Central memory CD8-positive, alpha-beta T cell (primary cell): Measurements from ENCODE around the gene TCEAL3.
A peak's percentile ranks its signal among the peaks of the same experiment; 100 is the strongest.

ENCODE experiments used
- ATAC-seq: fragments of 150-1000 bp; cut with Tn5 transposase; replicated peaks from 2 replicates; pipeline ENCODE4 v1.10.0; 2022; ENCODE audit warnings: mild to moderate bottlenecking, moderate FRiP score, moderate number of reproducible peaks; ENCODE audit not compliant: poor library complexity, severe bottlenecking; ENCODE audit errors: extremely low read depth
- DNase-seq, 2 donors: peaks; one replicate each; pipeline ENCODE4 v3.0.0; 2021; ENCODE audit warnings: low spot score in 2 of 2
- H3K27ac Mint-ChIP-seq: one replicate; pipeline ENCODE4 v1.8.0; 2022; ENCODE audit warnings: low read depth, mild to moderate bottlenecking, moderate library complexity, mixed read lengths
- H3K27me3 Mint-ChIP-seq: one replicate; pipeline ENCODE4 v1.8.0; 2022; ENCODE audit warnings: mixed read lengths
- H3K36me3 Mint-ChIP-seq: one replicate; pipeline ENCODE4 v1.8.0; 2022; ENCODE audit warnings: mild to moderate bottlenecking, moderate library complexity, mixed read lengths; ENCODE audit not compliant: insufficient read depth
- H3K4me1 Mint-ChIP-seq: one replicate; pipeline ENCODE4 v1.8.0; 2022; ENCODE audit warnings: mixed read lengths
- H3K4me3 Mint-ChIP-seq: one replicate; pipeline ENCODE4 v1.8.0; 2022; ENCODE audit warnings: mild to moderate bottlenecking, moderate library complexity, mixed read lengths
- H3K9me3 Mint-ChIP-seq: one replicate; pipeline ENCODE4 v1.8.0; 2022; ENCODE audit warnings: mixed read lengths

Gene TCEAL3

GRCh38 chrX:103607364-103608305 is at the start of gene TCEAL3:
TCEAL3 (plus strand) TSS chrX:103607963; CDS start chrX:103609065, 1,102 bp downstream.
- ATAC-seq, result peak; percentile 81
- peaks cover 8% of the 10 kb centered on the region for H3K4me1 Mint-ChIP-seq
- H3K27ac Mint-ChIP-seq, result peak within 1 kb of the TSS; percentile 85
- no peaks in the 10 kb centered on the region for H3K27me3 Mint-ChIP-seq
- peak in 1 of 2 donors; percentile 22 for DNase-seq
- peaks cover 3% of the 10 kb centered on the region for H3K36me3 Mint-ChIP-seq
- peak within 1 kb of the TSS; percentile 75 for H3K4me3 Mint-ChIP-seq
- H3K9me3 Mint-ChIP-seq, result no peaks in the 10 kb centered on the region

- H3K4me3 Mint-ChIP-seq, result no peak overlapping the region
- H3K4me1 Mint-ChIP-seq, result no peaks in the 10 kb centered on the region
- H3K36me3 Mint-ChIP-seq, result no peaks in the 10 kb centered on the region
- no peak for ATAC-seq
- DNase-seq, result no peak
- no peak overlapping the region for H3K27ac Mint-ChIP-seq
- no peaks in the 10 kb centered on the region for H3K9me3 Mint-ChIP-seq
- H3K27me3 Mint-ChIP-seq, result no peaks in the 10 kb centered on the region
Observed at GRCh38 chrX:103560256-103560655, 47.5 kb upstream of the TCEAL3 start.

GRCh38 chrX:103562801-103563200 is 45.0 kb upstream of the TCEAL3 start:
- no peaks in the 10 kb centered on the region for H3K36me3 Mint-ChIP-seq
- H3K27ac Mint-ChIP-seq, result no peak overlapping the region
- no peaks in the 10 kb centered on the region for H3K4me1 Mint-ChIP-seq
- no peaks in the 10 kb centered on the region for H3K9me3 Mint-ChIP-seq
- ATAC-seq, result no peak
- DNase-seq, result no peak
- no peaks in the 10 kb centered on the region for H3K27me3 Mint-ChIP-seq
- no peak overlapping the region for H3K4me3 Mint-ChIP-seq

GRCh38 chrX:103565197-103565596 is 42.6 kb upstream of the TCEAL3 start:
- ATAC-seq (no peak), DNase-seq (no peak)
- no peaks in the 10 kb centered on the region for H3K27me3 Mint-ChIP-seq
- no peaks in the 10 kb centered on the region for H3K4me1 Mint-ChIP-seq
- H3K4me3 Mint-ChIP-seq, result no peak overlapping the region
- no peak overlapping the region for H3K27ac Mint-ChIP-seq
- H3K9me3 Mint-ChIP-seq, result no peaks in the 10 kb centered on the region
- H3K36me3 Mint-ChIP-seq, result no peaks in the 10 kb centered on the region

GRCh38 chrX:103565752-103566151 is 42.0 kb upstream of the TCEAL3 start:
- no peaks in the 10 kb centered on the region for H3K36me3 Mint-ChIP-seq
- H3K4me1 Mint-ChIP-seq, result no peaks in the 10 kb centered on the region
- no peaks in the 10 kb centered on the region for H3K27me3 Mint-ChIP-seq
- H3K27ac Mint-ChIP-seq, result no peak overlapping the region
- no peak for ATAC-seq
- no peaks in the 10 kb centered on the region for H3K9me3 Mint-ChIP-seq
- no peak overlapping the region for H3K4me3 Mint-ChIP-seq
- DNase-seq, result no peak

GRCh38 chrX:103571121-103571520 is 36.6 kb upstream of the TCEAL3 start:
- no peak overlapping the region for H3K27ac Mint-ChIP-seq
- no peak overlapping the region for H3K4me3 Mint-ChIP-seq
- no peaks in the 10 kb centered on the region for H3K4me1 Mint-ChIP-seq
- no peaks in the 10 kb centered on the region for H3K36me3 Mint-ChIP-seq
- no peaks in the 10 kb centered on the region for H3K9me3 Mint-ChIP-seq
- DNase-seq (no peak), ATAC-seq (no peak)
- H3K27me3 Mint-ChIP-seq, result no peaks in the 10 kb centered on the region

GRCh38 chrX:103571726-103572125 is 36.0 kb upstream of the TCEAL3 start:
- Mint-ChIP-seq H3K36me3 (no peaks in the 10 kb centered on the region), H3K4me1 (no peaks in the 10 kb centered on the region), H3K27me3 (no peaks in the 10 kb centered on the region), H3K4me3 (no peak overlapping the region), H3K9me3 (no peaks in the 10 kb centered on the region), H3K27ac (no peak overlapping the region)
- no peak for DNase-seq
- ATAC-seq, result no peak

GRCh38 chrX:103573202-103573601 is 34.6 kb upstream of the TCEAL3 start:
- H3K9me3 Mint-ChIP-seq, result no peaks in the 10 kb centered on the region
- no peak overlapping the region for H3K4me3 Mint-ChIP-seq
- DNase-seq (no peak), ATAC-seq (no peak)
- no peaks in the 10 kb centered on the region for H3K4me1 Mint-ChIP-seq
- no peak overlapping the region for H3K27ac Mint-ChIP-seq
- H3K27me3 Mint-ChIP-seq, result no peaks in the 10 kb centered on the region
- peaks cover under 1% of the 10 kb centered on the region for H3K36me3 Mint-ChIP-seq

GRCh38 chrX:103584596-103584995 is 23.2 kb upstream of the TCEAL3 start:
- Mint-ChIP-seq H3K4me1 (peaks cover 13% of the 10 kb centered on the region), H3K36me3 (peaks cover 2% of the 10 kb centered on the region), H3K9me3 (no peaks in the 10 kb centered on the region), H3K4me3 (peak overlapping the region; percentile 87), H3K27me3 (no peaks in the 10 kb centered on the region), H3K27ac (peak overlapping the region; percentile 59)
- ATAC-seq (no peak), DNase-seq (no peak)

GRCh38 chrX:103585411-103586313 is 22.1 kb upstream of the TCEAL3 start, which contains the start of gene TCEAL4:
TCEAL4 (plus strand) TSS chrX:103585515; CDS start chrX:103586676, 1,161 bp downstream.
- peak; percentile 64 for ATAC-seq
- H3K4me1 Mint-ChIP-seq, result peaks cover 16% of the 10 kb centered on the region
- no peak for DNase-seq
- H3K9me3 Mint-ChIP-seq, result no peaks in the 10 kb centered on the region
- H3K27me3 Mint-ChIP-seq, result no peaks in the 10 kb centered on the region
- peaks cover 2% of the 10 kb centered on the region for H3K36me3 Mint-ChIP-seq
- H3K27ac Mint-ChIP-seq, result peak within 1 kb of the TSS; percentile 59
- H3K4me3 Mint-ChIP-seq, result peak within 1 kb of the TSS; percentile 87

- Mint-ChIP-seq H3K9me3 (no peaks in the 10 kb centered on the region), H3K27ac (peak overlapping the region; percentile 59), H3K4me3 (peak overlapping the region; percentile 87)
Observed at GRCh38 chrX:103586314-103586646, 21.5 kb upstream of the TCEAL3 start.

GRCh38 chrX:103586659-103587058 is 21.1 kb upstream of the TCEAL3 start:
- ATAC-seq, result no peak

More at GRCh38 chrX:103586314-103586646, 21.5 kb upstream of the TCEAL3 start:
- peaks cover 2% of the 10 kb centered on the region for H3K36me3 Mint-ChIP-seq
- ATAC-seq, result no peak
- peaks cover 19% of the 10 kb centered on the region for H3K4me1 Mint-ChIP-seq
- no peaks in the 10 kb centered on the region for H3K27me3 Mint-ChIP-seq
- no peak for DNase-seq

More at GRCh38 chrX:103586659-103587058, 21.1 kb upstream of the TCEAL3 start:
- peaks cover 22% of the 10 kb centered on the region for H3K4me1 Mint-ChIP-seq
- no peaks in the 10 kb centered on the region for H3K27me3 Mint-ChIP-seq
- no peaks in the 10 kb centered on the region for H3K9me3 Mint-ChIP-seq
- H3K4me3 Mint-ChIP-seq, result peak overlapping the region; percentile 87
- H3K36me3 Mint-ChIP-seq, result peaks cover 2% of the 10 kb centered on the region
- peak overlapping the region; percentile 59 for H3K27ac Mint-ChIP-seq
- no peak for DNase-seq
